Stimulated activated CD8-positive, alpha-beta memory T cell treated with anti-CD3 and anti-CD28 coated beads, Interleukin-4, amount 100 ng/mL, for 48 hours (primary cell): ENCODE data around the gene MMEL1.

Source experiments
- DNase-seq: peaks from one replicate; pipeline ENCODE4 v3.0.0-alpha.2; 2020

The MMEL1 gene

GRCh38 chr1:2642560-2643413, 10.0 kb upstream of the MMEL1 start:
- DNase-seq, result peak; percentile 95

DNA sequence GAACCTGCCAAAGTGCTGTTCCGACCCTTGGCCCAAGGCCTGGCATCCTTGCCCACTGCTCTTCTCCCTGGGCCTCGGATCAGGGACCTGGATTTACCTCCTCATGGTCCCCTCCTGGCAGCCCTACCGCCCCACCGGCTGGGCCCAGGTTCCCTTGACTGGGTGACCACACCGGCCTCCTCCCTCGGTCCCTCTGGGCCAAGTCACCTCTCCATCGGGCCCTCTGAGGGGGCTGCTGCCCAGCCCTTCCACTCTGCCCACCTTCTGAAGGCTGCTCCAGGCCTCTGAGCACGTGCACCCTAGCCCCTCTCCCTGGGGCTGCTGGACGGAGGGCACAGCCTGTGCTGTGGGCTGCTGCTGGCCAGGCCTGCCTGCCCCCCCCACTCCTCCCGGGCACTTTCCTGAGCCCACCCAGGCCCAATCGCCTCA, 9.3 kb upstream of the MMEL1 start:
- DNase-seq, result no peak

GRCh38 chr1:2641381-2642130, 8.7 kb upstream of the MMEL1 start:
- DNase-seq, result no peak

DNA sequence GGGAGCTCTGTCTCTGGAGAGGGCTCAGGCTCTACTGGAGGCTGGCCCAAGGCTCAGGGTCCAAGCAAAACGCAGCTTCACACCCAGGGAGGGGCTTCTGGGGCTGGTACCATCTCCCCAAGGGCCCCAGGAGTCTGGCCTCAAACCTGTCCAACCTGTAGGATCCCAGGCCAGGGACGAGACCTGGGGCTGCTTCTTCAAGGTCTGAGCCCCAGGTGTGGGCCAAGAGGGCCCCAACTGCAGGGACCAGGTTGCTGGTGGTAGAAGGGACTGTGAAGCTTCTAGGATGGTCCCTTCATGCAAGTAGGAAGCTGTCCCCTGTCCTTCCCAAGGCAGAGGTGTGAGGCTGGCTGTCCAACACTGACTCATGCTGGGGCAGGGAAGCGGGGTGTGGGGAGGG, 7.8 kb upstream of the MMEL1 start:
- no peak for DNase-seq

DNA sequence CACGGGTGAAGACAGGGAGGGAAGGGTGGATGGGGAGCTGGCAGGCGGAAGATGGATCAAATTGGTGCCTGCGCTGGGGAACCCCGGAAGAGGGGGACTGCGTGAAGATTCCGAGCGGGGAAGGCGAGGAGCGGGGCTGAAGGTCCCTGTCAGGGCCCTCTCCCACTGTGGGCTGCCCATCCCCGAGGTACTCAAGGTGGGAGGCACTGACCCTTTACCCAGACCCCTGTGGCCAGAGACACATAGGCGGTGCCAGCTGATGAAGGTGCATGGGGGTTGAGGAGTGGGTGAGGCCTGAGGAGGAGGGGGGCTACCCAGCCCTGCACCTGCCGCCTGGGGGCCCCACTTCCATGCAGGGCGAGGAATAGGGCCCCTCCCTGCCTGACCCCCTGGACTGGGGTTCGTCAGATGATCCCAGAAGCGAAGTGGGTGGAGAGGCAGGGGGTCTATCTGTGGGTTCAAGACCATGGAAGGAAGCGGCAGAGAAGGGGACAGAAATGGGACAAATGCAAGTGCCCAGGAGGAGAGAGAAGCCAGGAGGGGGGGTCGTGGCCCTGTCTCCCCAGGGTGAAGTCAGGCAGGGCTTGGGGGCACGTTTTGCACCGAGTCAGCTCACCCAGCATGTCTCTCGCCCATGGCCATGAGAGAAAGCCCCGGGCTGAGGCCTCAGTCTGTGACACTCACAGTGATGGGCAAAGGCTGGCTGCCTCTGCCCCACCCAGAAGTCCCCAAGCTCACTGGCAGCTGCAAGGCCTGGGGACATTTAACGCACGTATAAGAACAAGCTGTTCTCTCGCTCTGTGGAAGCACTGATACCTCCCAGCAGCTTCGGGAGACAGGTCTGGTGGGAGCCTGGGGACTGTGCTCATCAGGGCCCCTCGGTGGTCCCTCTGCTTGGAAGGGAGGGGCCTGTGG, 7.0 kb upstream of the MMEL1 start:
- no peak for DNase-seq

DNA sequence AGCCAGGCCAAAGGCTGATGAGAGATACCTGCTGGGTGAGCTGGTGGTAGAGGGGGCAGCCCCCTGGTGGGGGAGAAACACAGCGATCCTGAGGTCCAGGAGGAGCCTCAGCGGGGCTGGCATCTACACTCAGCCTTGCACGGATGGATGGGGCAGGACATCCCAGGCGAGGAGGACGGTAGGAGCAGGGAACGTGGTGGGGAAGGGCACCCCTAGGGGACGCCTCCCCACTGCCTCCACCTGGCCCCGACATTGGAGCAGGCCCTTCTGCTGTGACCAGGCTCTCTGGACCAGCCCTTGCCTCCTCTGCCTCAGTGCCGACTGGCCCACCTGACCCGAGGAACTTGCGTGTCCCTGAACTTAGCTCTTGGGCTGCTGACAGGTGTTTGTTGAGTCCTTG, 6.4 kb upstream of the MMEL1 start:
- DNase-seq, result no peak

- no peak for DNase-seq
Measured at GRCh38 chr1:2638466-2639115, 5.8 kb upstream of the MMEL1 start.

GRCh38 chr1:2637442-2638145, 4.8 kb upstream of the MMEL1 start:
- no peak for DNase-seq

- DNase-seq, result no peak
Measured at GRCh38 chr1:2636733-2637132, 3.9 kb upstream of the MMEL1 start.

DNA sequence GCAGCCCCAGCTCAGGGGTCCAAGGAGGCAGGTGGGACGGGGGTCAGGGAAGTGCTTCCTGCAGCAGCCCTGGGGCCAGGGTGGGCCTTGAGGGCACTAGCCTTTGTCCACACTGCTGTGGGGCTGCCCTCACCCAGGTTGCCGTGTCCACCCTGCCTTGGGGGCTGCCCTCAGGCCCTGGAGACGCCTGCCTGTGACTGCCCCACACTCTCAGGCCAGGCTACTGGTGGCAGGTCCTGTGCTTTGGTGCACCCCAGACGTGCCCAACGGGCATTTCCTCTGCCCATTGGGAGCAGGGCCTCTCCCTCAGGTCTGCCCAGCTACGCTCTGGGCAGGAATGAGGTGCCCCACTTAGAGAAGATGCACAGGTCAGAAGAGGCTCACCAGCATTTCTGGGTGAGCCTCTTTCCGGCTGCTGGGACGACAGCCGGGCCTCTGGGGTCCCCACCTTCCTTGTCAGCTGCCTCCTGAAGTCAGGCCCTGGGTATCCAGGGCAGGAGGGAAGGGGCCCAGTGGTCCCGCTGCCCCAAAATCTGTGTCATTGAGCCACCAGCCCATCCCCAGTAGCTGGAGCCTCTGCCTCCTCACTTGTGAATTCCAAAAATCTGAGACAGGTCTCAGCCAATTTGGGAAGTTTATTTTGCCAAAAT, 2.7 kb upstream of the MMEL1 start:
- DNase-seq, result no peak

DNA sequence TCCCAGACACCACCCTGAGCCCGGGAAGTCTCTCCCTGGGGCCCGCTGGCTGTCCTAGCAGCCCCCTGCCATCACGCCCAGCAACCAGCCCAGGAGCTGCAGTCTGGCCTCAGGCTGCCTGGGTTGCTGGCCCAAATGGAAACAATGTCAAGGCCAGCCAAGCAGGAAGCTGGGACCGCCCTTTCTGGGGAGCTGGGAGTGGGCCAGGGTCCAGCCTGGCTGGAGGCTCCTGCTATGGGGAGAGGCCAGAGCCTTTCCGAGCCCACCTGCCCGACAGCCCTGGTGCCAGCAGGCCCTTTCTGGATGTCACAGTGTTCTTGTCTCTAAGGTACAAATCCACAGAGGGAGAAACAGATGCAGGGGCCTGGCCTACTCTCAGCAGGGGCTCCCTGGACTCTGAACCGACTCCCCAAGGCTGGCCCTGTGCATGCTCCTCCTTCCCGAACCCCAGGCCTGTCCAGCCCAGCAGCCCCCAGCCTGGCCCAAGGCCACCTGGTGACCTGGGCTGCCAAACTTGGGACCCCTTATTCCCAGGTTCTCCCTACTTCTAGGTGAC, 1.2 kb upstream of the MMEL1 start:
- DNase-seq, result no peak

DNA sequence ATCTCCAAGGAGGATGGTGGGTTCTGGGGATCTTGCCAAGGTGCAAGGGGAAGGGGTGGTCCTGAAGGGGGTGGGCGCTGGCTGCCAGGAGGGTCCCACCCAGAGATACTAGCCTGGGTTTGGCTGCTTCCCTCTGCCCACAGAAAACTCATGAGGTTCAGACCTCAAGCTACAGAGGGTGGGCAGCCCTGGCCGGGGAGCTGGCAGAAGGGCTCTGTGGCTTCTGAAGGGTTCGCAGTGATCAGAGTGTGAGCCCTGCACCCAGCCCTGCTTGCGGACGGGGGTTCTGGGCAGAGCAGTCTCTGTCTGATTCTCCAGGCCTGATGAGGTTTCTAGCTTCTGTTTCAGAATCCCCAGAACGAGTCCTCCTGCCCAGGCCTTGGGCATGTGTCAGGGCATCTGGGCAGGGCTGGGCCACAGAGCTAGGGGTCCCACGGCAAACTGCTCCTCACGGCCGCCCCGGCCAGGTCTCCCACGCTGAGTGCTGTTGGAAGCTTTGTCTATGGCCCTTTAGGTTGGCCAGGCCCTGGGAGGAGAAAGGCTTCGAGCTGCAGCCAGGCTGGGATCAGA, 635 bp upstream of the MMEL1 start:
- no peak for DNase-seq

DNA sequence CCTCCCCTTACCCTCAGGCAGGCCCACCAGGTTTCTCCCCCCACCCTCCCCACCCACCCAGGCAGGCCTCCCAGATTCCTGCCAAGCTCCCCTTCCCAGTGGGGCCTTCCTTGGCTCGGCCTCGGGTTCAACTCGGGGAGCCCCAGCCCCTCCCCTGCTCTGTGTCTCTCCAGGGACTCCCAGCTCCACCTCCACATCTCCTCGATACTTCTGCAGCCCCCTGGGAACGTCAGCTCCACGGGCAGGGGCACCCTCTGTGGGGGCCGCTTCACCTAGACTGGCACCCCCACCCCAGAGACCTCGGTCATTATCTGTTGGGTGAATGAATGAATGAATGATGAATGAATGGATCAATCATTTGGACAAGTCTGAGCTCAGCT, 775 bp downstream of the MMEL1 start:
- DNase-seq, result no peak

DNA sequence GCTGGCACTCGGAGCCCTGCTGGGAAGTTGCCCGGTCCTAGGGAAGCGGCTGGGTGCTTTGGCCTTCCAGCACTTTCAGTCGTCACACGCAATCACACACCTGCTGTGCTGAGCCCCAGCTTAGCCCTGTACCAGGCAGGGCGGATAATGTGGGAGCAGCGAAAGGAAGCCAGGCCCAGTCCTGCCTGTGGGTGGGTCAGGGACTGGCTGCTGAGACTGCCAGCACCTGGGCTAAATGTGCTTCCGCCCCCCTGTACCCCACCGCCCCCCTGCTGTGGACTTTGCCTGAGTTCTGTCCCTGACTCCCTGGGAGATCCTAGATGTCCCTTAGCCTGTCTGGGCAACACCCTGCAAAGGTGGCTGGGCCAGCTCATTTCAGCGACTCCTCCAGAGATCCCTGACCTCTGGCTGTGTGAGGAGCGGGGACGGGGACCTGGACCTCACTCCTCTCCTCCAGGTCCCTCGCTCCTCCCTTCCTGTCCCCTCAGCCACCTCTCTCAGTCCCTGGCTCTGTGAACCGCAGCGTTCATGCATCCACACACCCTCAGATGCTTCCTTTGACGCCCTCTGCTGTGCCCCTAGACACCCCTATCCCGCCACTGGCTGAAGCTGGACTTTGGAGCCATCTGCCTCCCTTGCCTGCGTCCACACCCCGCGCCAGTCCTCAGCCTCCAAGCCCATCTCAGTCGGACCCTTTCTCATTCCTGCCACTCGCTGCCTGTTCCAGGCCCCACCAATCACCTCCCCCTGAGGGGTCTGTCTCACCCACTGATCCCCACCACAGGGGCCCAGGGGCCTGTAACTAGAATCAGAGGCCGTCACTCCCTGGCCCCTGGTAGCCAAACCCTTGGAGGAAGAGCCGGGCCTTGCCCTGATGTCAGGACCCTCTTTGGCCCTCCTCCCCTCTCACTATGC, 1.4 kb downstream of the MMEL1 start:
- DNase-seq, result no peak

DNA sequence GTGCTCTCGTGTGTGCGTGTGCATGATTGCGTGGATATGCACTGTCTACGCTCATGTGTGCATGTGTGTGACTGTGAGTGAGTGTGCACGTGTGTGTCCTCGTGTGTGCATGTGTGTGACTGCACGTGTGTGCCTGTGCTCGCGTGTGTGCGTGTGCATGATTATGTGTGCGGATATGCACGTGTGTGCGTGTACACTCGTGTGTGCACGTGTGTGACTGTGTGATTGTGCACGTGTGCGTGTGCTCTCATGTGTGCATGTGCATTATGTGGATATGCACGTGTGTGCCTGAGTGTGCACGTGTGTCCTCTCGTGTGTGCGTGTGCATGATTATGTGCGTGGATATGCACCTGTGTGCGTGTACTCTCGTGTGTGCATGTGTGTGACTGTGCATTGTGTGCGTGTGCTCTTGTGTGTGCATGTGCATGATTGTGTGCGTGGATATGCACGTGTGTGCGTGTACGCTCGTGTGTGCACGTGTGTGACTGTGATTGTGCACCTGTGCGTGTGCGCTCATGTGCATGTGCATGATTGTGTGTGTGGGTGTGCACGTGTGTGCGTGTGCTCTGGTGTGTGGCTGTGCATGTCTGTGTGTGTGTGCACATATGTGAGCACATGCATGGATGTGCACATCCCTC, 2.2 kb downstream of the MMEL1 start:
- no peak for DNase-seq

DNA sequence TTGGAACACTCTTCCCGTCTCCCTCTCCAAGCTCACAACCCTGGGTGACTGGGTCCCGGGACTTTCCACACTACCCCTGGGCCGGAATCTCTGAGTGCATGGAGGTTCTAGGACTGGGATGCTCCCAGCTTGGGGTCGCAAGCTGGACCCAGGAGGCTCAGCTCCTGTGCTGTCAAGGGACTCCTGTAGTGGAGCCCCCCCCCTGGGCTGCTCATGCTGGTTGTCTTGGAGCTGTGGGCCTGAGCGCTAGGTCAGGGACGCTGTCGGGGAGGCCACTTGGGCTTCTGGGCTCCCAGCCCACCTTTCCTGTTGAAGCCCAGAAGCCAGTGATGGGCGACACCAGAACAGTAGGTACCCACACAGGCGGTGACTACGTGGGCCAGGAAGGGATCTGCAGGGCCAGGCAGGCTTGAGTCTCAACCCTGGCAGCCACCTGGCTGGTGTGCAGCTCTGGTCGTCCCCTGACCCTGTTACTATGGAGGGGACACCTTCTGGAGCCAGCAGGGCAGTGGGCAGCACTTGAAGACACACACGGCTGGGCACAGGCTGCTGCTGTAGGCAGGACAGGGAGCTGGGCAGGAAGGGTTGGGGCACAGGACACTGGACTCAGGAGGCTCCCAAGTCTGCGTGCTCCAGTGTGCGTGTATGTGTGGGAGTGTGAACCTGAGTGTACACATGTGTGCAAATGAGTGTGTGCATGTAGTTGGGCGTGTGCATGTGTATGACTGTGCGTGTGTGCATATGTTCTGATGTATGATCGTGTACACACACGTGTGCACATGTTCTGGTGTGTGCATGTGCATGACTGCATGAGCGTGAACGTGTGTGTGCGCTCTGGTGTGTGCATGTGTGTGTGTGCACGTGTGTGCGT, 3.0 kb downstream of the MMEL1 start:
- no peak for DNase-seq

DNA sequence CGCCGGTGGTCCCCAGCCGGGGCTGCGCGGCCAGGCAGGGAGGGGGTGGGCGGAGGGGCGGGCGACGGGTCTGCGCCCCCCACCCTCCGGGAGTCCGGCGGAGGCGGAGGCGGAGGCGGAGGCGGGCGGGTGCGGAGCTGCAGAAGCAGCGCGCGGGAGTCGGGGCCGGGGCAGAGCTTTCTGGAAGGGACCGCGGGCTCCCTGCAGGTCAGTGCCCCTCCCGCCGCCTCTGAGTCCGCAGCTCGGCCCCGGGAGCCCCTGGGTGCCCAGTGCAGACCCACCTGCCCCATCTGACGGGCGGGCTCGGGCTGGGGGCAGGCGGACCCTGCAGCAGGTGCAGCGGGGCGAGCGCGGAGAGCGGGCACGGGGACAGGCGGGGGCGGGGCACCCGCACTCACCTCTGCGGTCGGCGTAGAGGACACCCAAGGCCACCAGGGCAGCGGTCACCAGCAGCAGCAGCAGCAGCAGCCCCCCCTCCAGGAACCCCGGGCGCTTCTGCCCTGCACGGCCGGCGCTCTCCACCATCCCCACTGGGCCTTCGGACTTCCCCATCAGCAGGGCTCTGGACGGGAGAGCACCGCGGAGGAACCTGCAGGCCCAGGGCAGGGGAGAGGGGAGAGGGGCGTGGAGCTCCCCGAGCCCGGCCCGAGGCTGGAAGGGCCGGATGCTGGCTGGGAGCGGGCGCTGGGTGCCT, 3.7 kb downstream of the MMEL1 start:
- DNase-seq, result no peak
